Mucosa of stomach (tissue), 1 donor: ENCODE results near the gene DYSF.

Source experiments
- H3K27me3 ChIP-seq: one replicate; pipeline ENCODE4 v1.7.0; 2013; ENCODE audit warnings: mild to moderate bottlenecking, low read length; ENCODE audit not compliant: control insufficient read depth, insufficient read depth
- H3K36me3 ChIP-seq: one replicate; pipeline ENCODE4 v1.7.0; 2013; ENCODE audit warnings: low read length; ENCODE audit not compliant: control insufficient read depth, insufficient read depth
- H3K4me1 ChIP-seq: one replicate; pipeline ENCODE4 v1.7.0; 2013; ENCODE audit warnings: mild to moderate bottlenecking, low read length; ENCODE audit not compliant: control insufficient read depth, insufficient read depth
- H3K4me3 ChIP-seq: one replicate; pipeline ENCODE4 v1.7.0; 2013; ENCODE audit warnings: low read length
- H3K9ac ChIP-seq: one replicate; pipeline ENCODE4 v1.7.0; 2013; ENCODE audit warnings: mild to moderate bottlenecking, low read length, moderate library complexity
- H3K9me3 ChIP-seq: one replicate; pipeline ENCODE4 v1.7.0; 2013; ENCODE audit warnings: mild to moderate bottlenecking, low read length, moderate library complexity; ENCODE audit not compliant: control insufficient read depth
- donor health status: Pancreatic carcinoma.

DYSF gene

DNA sequence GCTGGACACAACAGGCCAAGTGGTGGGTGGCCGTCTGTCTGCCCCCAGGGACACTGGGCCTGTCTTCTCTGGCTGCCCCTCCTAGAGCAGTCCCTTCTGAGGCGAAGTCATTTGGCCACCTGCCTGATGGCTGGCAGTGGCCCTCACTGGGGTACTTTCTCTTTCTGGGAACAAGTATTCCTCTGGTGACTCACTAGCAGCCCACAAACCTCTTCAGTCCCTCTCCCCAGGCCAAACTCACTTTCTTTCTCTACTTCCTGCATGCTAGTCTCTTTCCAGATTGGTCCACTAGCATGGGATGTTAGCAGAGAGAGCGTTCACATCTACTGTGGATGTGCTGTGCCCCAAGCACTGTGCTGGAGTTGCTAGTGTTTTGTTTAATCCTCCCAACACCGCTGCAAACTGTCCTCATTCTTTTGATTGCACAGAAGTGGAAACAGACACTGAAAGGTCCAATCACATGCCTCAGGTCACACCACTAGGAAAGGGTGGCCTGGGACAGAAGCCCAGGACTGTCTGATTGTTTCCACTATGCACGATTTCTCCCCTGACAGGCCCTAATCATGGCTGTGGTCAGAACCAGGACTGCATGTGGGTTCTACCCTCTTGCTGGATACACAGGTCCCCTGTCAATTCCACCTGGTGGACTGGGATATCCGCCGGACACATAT, 5.2 kb downstream of the DYSF start:
- Histone ChIP-seq H3K27me3 (peaks cover 33% of the 10 kb centered on the region), H3K36me3 (no peaks in the 10 kb centered on the region), H3K4me1 (peaks cover 17% of the 10 kb centered on the region), H3K4me3 (no peak overlapping the region), H3K9me3 (no peaks in the 10 kb centered on the region), H3K9ac (no peak overlapping the region)

DNA sequence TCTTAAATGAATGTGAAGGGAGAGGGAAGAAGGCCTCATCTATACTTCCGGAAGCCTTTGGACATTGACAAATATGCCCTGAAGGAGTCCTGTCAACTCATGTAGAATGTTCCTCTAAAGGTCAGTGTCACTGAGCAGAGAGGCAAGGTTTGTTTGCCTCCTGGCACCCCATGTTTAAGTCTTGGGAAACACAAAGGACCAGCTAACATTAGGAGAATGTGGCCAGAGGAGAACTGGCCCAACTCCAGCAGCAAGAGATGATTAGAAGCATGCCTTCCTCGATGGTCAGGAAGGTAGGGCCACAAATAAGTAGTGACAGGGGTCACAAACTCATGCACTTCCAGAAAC, 5.7 kb downstream of the DYSF start:
- H3K4me3 ChIP-seq: no peak overlapping the region
- no peak overlapping the region for H3K9ac ChIP-seq
- H3K4me1 ChIP-seq: peaks cover 12% of the 10 kb centered on the region
- H3K27me3 ChIP-seq: peaks cover 28% of the 10 kb centered on the region
- no peaks in the 10 kb centered on the region for H3K9me3 ChIP-seq
- no peaks in the 10 kb centered on the region for H3K36me3 ChIP-seq

DNA sequence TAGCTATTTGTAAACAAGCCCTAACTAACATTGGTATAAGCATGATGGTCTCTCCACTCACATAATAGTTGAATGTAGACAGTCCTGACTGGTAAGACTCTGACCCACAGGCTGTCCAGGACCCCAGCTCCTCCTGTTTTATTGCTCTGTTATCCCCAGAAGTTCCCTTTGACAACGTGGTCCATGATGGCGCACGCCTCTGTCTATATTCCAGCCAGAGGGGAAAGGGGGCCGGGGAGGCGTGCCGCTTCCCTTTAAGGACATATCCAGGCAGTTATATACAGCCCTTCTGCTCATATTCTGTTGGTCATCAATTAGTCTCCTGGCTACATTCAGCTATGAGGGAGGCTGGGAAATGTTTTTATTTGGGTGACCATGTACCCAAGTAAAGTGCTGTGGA, 6.7 kb downstream of the DYSF start:
- Histone ChIP-seq H3K4me3 (no peak overlapping the region), H3K9me3 (no peaks in the 10 kb centered on the region), H3K36me3 (no peaks in the 10 kb centered on the region), H3K9ac (no peak overlapping the region), H3K4me1 (peaks cover 5% of the 10 kb centered on the region), H3K27me3 (peaks cover 26% of the 10 kb centered on the region)

DNA sequence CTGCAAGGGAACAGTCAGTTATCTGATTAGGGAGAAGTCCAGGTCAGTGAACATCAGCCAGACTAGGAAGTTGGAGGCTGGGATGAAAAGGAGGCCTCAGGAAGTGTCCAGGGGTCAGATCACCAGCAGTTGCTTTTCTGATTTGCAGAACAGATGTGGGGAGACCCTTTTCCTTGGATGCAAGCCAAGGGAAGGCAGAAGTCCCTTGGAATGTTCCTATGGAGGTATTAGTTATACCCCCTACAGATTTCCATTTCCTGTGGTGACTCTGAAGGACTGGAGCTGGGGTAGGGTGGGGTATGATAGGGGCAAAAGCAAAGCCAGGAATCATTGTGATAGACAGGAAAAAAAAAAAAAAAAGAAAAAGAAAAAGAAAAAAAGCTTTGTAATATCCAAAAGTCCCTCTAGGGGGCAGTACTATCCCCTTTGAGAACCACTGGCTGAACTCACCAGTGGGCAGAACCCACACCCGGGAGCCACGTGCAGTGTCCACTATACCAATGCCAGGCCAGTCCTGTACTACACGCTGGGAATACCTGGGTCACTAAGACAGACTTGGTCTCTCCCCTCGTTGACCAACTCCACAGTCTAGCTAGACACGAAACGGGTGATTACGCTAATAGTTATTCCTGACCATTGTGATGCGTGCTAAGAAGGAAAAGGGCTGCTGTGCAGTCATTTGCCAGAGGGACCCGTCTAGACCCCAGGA, 7.4 kb downstream of the DYSF start:
- H3K4me3 ChIP-seq: no peak overlapping the region
- peaks cover 6% of the 10 kb centered on the region for H3K4me1 ChIP-seq
- H3K9ac ChIP-seq: no peak overlapping the region

DNA sequence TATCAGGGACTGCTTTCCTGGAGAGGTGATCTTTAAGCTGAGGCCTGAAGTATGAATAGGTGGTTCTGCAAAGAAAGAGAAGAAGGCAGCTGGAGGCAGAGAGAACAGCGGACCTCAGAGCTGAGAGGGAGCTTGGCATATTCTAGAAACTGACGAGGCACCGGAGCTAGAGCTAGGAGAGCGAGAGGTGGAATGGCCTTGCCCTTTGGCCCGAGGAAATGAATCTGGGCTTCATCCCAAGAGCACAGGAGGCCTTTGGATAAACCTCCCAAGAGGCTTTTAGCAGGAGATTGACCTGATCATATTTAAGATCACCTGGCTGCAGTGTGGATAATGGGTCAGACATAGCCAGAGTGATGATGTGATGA, 7.9 kb downstream of the DYSF start:
- Histone ChIP-seq H3K27me3 (peaks cover 26% of the 10 kb centered on the region), H3K4me3 (no peak overlapping the region), H3K36me3 (no peaks in the 10 kb centered on the region), H3K4me1 (peaks cover 12% of the 10 kb centered on the region), H3K9ac (no peak overlapping the region), H3K9me3 (no peaks in the 10 kb centered on the region)

More for the DNA sequence above, 7.4 kb downstream of the DYSF start:
- Histone ChIP-seq H3K9me3 (no peaks in the 10 kb centered on the region), H3K36me3 (no peaks in the 10 kb centered on the region), H3K27me3 (peaks cover 26% of the 10 kb centered on the region)

DNA sequence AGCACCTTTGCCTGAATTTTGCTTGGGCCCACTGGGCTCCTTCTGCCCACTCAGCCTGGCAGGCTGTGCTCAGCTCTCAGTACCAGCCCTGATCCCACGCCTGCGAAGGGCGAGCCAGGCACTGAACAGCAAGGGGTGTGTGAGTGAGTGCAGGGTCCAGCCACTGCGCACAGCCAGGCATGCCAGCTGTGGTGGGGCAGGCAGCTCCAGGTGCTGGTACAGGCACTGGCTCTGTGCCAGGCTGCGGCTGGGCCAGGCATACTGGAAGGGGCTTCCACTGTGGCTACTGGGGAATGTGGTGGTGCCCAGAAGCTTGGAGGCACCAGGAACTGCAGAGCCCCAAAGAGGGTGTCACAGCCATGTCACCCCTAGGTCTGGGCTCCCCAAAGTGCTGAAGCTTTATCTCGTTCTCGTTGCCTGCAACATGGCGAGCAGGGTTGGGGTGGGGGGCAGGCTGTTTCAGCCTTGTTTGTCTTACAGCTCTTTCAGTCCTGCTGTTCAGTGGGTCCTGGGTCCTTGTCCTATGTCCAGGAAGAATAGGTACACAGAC, 8.8 kb downstream of the DYSF start:
- H3K27me3 ChIP-seq: peaks cover 30% of the 10 kb centered on the region
- peaks cover 13% of the 10 kb centered on the region for H3K4me1 ChIP-seq
- H3K9me3 ChIP-seq: no peaks in the 10 kb centered on the region
- H3K4me3 ChIP-seq: no peak overlapping the region
- no peak overlapping the region for H3K9ac ChIP-seq
- H3K36me3 ChIP-seq: no peaks in the 10 kb centered on the region

DNA sequence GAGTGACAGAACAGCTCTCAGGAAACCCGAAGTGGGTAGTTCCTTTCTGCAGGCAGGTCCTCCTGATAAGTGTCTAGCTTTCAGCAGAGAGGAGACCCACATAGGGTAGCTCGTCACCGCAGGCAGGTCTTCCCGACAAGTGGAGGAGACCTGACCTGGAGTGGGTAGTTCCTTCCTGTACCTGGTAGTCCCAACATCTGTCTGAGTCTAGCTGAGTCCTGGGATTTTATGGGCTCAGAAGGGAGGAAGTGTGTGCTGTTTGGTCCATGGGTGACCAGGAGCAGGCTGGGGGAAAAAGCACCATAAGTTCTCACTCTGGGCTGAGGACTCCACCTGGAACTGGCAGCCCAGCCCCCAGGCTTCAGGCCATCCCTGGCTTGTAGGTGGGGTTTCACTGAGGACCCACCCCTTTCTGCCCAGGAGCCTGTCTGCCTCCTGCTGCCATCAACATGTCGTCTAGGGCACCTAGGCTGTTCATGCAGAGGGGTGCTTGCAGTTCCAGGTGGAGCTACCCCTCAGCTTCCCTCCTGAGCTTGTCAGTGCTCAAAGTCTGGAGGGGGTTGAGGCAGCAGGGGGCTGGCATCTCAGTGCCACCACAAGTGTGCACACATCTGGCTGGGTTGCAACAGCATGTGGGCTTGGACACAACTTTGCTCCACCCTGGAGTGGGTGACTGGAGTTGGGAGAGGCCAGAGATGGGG, 9.4 kb downstream of the DYSF start:
- Histone ChIP-seq H3K9ac (no peak overlapping the region), H3K4me3 (no peak overlapping the region), H3K27me3 (peaks cover 37% of the 10 kb centered on the region), H3K4me1 (peaks cover 13% of the 10 kb centered on the region), H3K36me3 (no peaks in the 10 kb centered on the region), H3K9me3 (no peaks in the 10 kb centered on the region)

DNA sequence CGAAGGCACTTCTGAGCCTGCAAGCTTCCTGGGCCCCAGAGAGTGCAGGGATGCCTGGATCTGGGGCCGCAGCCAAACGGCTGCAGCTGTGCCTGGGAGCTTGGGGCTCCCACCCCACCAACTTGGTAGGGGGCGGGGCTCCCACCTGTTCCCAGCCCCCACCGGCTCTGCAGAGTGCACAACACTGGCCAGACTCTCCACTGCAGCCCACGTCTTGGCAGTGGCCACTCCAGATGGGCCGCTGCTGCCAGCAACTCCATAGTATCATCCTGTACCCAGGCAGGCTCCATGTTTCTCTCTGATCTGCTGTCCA, 9.9 kb downstream of the DYSF start:
- H3K4me3 ChIP-seq: no peak overlapping the region

DNA sequence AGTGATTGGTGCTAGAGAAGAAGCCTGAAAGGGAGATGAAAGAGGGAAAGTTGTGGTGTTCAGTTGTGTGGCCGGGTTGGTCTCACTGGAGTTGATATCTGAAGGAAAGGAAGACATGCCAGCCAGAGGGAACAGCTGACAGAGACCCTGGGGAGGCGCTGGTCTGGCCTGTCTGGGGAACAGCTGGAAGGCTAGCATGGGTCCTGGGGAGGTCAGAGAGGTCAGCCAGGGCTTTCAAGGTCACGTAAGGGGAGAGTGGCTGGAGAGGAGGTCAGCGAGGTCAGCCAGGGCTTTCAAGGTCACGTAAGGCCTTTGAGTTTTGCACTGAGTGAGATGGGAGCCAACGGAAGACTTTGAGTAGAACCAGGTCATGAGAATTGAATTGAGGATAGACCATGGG, 11.0 kb downstream of the DYSF start:
- Histone ChIP-seq H3K36me3 (no peaks in the 10 kb centered on the region), H3K27me3 (peaks cover 43% of the 10 kb centered on the region), H3K4me3 (no peak overlapping the region), H3K4me1 (peaks cover 11% of the 10 kb centered on the region), H3K9ac (no peak overlapping the region), H3K9me3 (no peaks in the 10 kb centered on the region)

More for the DNA sequence above, 9.9 kb downstream of the DYSF start:
- Histone ChIP-seq H3K27me3 (peaks cover 42% of the 10 kb centered on the region), H3K9ac (no peak overlapping the region), H3K36me3 (no peaks in the 10 kb centered on the region), H3K9me3 (no peaks in the 10 kb centered on the region), H3K4me1 (peaks cover 11% of the 10 kb centered on the region)

DNA sequence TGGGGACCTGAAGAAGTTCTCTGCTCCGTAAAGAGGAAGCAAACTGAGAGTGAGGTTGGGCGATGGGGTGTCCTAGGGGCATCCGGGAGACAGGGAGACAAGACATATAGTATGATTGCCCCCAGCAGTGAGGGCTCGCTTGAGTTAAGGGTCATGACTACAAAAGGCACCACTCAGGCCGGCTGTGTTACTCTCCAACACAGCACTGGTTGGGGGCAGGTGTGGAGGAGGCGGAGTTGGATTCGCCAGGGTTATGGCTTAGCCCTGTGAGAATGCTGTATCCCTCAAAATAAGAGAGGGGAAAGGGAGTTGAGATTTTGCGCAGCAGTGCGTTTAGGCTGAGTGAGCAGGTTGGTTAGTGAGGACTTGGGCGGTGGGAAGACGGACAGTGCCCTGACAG, 12.0 kb downstream of the DYSF start:
- H3K4me1 ChIP-seq: peaks cover 11% of the 10 kb centered on the region
- H3K27me3 ChIP-seq: peaks cover 43% of the 10 kb centered on the region
- H3K4me3 ChIP-seq: no peak overlapping the region
- H3K36me3 ChIP-seq: no peaks in the 10 kb centered on the region
- no peaks in the 10 kb centered on the region for H3K9me3 ChIP-seq
- H3K9ac ChIP-seq: no peak overlapping the region

DNA sequence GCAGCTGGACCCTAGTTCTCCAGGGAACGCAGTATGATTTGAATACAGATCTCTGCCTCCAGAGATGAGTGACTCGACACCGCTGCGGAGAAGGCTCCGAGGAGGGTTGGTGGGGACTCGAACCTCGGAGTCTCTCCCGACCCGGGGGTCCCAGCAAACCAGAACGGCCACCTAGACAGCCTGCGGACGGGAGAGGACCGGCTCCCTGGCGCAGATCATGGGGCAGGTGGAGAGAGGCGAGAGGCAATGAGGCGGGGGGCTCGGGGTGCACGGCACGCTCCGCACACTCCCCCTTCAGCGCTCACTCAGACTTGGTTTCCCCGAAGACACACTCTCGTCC, 12.6 kb downstream of the DYSF start:
- peaks cover 11% of the 10 kb centered on the region for H3K4me1 ChIP-seq
- no peak overlapping the region for H3K9ac ChIP-seq
- H3K27me3 ChIP-seq: peaks cover 43% of the 10 kb centered on the region

More for the DNA sequence above, 12.6 kb downstream of the DYSF start:
- Histone ChIP-seq H3K4me3 (peak overlapping the region; percentile 14), H3K9me3 (no peaks in the 10 kb centered on the region), H3K36me3 (no peaks in the 10 kb centered on the region)
